GM12878 (cell line): Measurements from ENCODE around the gene PTGR2.

Experiments
- CEBPZ ChIP-seq: fragments of 150-350 bp; IDR thresholded peaks from 2 replicates; pipeline ENCODE4 v1.6.1; 2016; ENCODE audit warnings: low read depth, low read length
- CTCF ChIP-seq, 3 experiments: IDR thresholded peaks in 2 of 3; conservative IDR thresholded peaks in 1 of 3; 2 replicates each; pipeline ENCODE4 v1.5.1; 2011; ENCODE audit warnings: low read depth in 3 of 3, low read length in 3 of 3, mild to moderate bottlenecking in 3 of 3, control low read depth in 2 of 3, moderate library complexity in 2 of 3, inconsistent platforms in 1 of 3, mixed read lengths in 1 of 3; ENCODE audit not compliant: control insufficient read depth in 2 of 3, insufficient read depth in 1 of 3; ENCODE audit errors: extremely low read depth in 1 of 3
- CUX1 ChIP-seq: IDR thresholded peaks from 2 replicates; pipeline ENCODE4 v1.6.1; 2012; ENCODE audit warnings: improper control_type of control experiment, low read depth, low read length; ENCODE audit not compliant: insufficient replicate concordance
- MYC ChIP-seq: IDR thresholded peaks from 2 replicates; pipeline ENCODE4 v1.6.1; 2011; ENCODE audit warnings: mild to moderate bottlenecking, low read length, moderate library complexity, inconsistent platforms; ENCODE audit not compliant: insufficient read depth, insufficient replicate concordance, insufficient read length, severe bottlenecking
- POLR2A ChIP-seq: IDR thresholded peaks from 2 replicates; pipeline ENCODE4 v1.6.1; 2011; ENCODE audit warnings: low read depth, mild to moderate bottlenecking, low read length
- POLR2AphosphoS5 ChIP-seq: IDR thresholded peaks from 2 replicates; pipeline ENCODE4 v1.6.1; 2011; ENCODE audit warnings: mild to moderate bottlenecking, low read length, inconsistent platforms
- SRF ChIP-seq, 2 experiments: IDR thresholded peaks; 2 replicates each; pipeline ENCODE4 v1.6.1; 2011; ENCODE audit warnings: low read depth in 2 of 2, low read length in 2 of 2, mild to moderate bottlenecking in 1 of 2, moderate library complexity in 1 of 2
- TAF1 ChIP-seq: IDR thresholded peaks from 2 replicates; pipeline ENCODE4 v1.6.1; 2011; ENCODE audit warnings: mild to moderate bottlenecking, low read depth, low read length, borderline replicate concordance
- TCF12 ChIP-seq: IDR thresholded peaks from 2 replicates; pipeline ENCODE4 v1.6.1; 2011; ENCODE audit warnings: low read depth, mild to moderate bottlenecking, low read length
- TCF3 ChIP-seq: IDR thresholded peaks from 2 replicates; pipeline ENCODE4 v1.6.1; 2012; ENCODE audit warnings: low read depth, mild to moderate bottlenecking, low read length, borderline replicate concordance; ENCODE audit not compliant: insufficient read depth

- TF ChIP-seq CTCF (IDR thresholded peaks at IDR 0.05 in 2 of 3, conservative IDR thresholded peaks at IDR 0.05 in 1 of 3; ENCODE audit: control insufficient read depth in 2 of 3, extremely low read depth in 1 of 3, insufficient read depth in 1 of 3, low read depth in 3 of 3, low read length in 3 of 3) (no peak), POLR2A (no peak), TAF1 (no peak), MYC (no peak), CUX1 (no peak), TCF3 (no peak), SRF (IDR thresholded peaks at IDR 0.05; ENCODE audit: low read depth in 2 of 2, low read length in 2 of 2) (no peak), CEBPZ (no peak), POLR2AphosphoS5 (no peak), TCF12 (no peak)
Observed at GRCh38 chr14:73829071-73829470, 22.6 kb upstream of the PTGR2 start.
